ENCODE data around the gene SRPK3.
"Not testable (repeated sequence)": the region's sequence is repeated elsewhere in the genome, so short reads cannot be mapped to it uniquely, and the experiment has no call there.

Gene SRPK3, protein sequence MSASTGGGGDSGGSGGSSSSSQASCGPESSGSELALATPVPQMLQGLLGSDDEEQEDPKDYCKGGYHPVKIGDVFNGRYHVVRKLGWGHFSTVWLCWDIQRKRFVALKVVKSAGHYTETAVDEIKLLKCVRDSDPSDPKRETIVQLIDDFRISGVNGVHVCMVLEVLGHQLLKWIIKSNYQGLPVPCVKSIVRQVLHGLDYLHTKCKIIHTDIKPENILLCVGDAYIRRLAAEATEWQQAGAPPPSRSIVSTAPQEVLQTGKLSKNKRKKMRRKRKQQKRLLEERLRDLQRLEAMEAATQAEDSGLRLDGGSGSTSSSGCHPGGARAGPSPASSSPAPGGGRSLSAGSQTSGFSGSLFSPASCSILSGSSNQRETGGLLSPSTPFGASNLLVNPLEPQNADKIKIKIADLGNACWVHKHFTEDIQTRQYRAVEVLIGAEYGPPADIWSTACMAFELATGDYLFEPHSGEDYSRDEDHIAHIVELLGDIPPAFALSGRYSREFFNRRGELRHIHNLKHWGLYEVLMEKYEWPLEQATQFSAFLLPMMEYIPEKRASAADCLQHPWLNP

DNA sequence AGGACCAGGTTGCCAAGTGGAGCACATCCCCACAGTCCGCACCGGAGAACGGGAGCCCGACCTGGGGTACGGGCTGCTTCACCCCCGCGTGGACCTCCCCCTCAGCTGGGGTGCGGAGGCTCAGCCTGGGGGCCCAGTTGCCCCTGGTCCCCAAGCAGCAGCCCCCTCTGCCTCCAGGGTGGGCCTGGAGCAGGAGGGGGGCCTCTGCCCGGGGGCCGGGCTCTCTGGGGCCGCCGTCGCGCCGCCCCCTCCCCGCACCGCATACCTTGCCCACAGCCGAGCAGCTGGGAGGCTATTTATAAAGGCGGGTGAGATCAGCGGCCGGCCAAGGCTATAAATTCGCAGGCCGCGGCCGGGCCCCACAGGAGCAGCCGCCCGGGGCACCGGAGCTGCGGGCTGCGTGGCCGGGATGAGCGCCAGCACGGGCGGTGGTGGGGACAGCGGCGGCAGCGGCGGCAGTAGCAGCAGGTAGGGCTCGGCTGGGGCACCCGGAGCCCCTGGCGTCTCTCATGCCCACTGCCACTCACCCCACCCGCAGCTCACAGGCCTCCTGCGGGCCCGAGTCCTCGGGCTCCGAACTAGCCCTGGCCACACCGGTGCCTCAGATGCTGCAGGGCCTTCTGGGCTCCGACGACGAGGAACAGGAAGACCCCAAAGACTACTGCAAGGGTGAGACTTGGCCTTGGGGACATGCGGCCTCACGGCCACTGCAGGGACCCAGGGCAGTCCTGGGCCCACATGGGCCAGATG lies at the start of gene SRPK3:
SRPK3 (plus strand) TSS at position 364 of the 750 bp plus-strand sequence; CDS start at position 410, 46 bp downstream.
- no peak for DNase-seq (ENCODE audit: low read depth in 2 of 2, low spot score in 1 of 2)

DNA sequence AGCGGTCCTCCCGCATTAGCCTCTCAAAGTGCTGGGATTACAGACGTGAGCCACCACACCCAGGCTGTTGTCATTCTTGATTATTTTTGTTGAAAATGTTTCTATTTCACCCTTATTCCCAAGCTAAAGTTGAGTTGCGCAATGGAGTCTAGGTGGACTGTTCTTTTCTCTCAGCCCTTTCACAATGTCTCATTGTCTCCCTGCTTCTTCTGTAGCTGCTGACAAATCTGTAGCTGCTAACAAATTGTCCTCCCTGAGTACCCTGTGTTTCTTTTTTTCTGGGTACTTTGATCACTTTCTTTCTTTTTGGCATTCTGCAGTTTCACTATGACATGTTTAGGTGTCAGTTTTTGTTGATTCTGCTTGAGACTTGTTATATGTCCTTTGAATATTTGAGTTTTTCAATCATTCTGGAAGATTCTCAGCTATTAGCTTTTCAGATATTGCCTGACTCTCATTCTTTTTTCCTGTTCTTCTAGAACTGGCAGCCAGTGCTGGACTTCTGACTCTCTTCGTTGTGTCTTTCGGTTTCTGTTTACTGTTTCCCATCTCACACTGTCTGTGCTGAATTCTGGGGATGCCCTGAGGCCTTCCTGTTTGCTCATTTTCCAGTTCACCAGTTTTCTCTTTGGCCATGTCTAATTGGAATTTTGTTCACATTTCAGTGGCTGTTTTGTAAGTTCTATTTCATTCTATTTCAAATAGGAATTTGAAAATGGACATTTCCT lies 49.6 kb upstream of the SRPK3 start:
- DNase-seq (ENCODE audit: low read depth in 2 of 2, low spot score in 1 of 2): no peak

DNA sequence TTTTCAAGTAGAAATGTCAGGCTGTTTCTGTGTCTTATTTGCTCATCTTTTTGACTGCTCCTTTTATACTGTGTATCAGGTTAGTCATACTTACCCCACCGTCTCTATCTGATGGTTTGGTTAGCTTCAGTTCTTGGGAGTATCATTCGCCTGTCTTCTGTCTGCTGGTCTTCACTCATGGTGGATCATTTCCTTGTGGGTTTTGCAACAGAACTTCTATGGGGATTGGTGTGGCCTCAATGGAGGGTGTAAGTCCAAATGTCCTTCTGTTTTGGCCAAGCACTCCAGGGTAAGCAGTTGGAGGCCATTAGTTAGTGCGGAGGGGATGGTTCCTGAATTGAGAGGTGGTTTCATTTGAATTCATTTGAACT lies 49.0 kb upstream of the SRPK3 start:
- DNase-seq (ENCODE audit: low read depth in 2 of 2, low spot score in 1 of 2): no peak

DNA sequence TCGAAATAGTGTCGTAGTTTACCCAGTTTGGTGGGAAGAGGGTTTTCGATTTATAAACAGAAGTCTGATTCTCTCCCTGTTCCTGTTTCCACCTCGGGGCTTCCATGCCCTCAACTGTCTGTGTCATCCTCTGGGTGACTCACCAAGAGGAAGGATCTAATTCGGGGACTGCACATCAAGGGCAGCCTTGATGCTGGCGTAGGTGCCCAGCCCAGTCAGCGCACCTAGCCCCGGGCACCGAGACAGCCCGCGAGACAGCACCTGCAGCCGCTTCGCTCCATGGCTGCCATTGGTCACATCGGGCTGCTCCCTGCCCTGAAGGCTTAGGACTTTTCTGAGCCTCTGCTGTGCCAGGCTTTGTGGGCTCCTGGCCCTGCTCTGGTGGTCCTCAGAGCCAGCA lies 48.4 kb upstream of the SRPK3 start:
- DNase-seq (ENCODE audit: low read depth in 2 of 2, low spot score in 1 of 2): no peak

DNA sequence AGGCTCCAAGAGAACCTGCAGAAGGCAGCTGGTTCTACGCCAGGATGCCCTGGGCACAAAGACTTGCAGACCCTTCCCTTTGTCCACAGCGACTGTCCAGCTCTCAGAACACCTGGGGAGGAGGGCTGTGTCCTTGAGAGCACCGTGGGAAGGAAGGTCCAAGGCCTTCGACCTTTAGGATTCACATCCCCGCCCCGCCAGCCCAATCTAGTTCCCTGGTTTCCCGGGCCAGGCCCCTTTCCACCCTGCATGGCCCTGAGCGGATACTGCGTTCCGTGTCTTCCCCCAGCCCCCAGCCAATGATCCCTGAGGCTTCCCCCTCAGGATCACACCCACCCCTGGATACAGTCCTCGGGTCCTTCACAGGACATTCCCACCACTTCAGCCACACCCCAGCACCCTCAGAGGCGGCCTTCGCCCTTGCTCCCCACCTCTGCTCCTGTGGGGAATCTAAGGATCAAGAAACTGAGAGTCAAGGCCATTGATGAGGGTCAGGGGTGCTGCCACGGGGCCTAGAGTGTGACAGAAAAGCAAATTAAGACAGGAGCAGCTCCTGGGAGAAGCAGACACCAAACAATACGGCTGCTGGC lies 47.1 kb upstream of the SRPK3 start:
- DNase-seq (ENCODE audit: low read depth in 2 of 2, low spot score in 1 of 2): no peak

DNA sequence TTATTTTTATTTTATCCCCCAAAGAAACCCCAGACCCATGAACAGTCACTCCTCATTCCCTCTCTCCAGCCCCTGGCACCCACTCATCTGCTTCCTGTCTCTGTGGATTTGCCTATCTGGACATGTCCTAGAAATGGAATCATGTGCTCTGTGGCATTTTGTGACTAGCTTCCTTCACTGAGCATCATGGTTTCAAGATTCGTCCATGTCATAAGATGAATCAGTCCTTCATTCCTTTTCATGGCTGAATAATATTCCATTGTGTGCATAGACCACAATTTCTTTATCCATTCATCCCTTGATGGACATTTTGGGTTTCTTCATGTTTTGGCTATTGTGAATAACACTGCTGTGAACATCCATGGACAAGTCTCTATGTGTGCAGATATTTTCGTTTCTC lies 46.0 kb upstream of the SRPK3 start:
- no peak for DNase-seq (ENCODE audit: low read depth in 2 of 2, low spot score in 1 of 2)

DNA sequence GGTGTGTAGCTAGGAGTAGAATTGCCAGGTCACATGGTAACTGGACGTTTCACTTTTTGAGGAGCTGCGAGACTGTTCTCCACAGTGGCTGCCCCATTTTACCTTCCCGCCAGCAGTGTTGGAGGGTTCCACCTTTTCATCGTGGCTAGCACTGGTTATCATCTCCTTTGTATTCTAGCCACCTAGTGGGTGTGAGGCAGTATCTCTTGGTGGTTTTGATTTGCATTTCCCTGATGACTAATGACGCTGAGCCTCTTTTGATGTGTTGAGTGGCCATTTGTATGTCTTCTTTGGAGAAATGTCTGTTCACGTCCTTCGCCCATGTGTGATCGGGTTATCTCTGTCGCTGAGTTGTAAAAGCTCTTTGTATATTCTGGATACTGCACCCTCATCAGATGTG lies 45.6 kb upstream of the SRPK3 start:
- no peak for DNase-seq (ENCODE audit: low read depth in 2 of 2, low spot score in 1 of 2)

DNA sequence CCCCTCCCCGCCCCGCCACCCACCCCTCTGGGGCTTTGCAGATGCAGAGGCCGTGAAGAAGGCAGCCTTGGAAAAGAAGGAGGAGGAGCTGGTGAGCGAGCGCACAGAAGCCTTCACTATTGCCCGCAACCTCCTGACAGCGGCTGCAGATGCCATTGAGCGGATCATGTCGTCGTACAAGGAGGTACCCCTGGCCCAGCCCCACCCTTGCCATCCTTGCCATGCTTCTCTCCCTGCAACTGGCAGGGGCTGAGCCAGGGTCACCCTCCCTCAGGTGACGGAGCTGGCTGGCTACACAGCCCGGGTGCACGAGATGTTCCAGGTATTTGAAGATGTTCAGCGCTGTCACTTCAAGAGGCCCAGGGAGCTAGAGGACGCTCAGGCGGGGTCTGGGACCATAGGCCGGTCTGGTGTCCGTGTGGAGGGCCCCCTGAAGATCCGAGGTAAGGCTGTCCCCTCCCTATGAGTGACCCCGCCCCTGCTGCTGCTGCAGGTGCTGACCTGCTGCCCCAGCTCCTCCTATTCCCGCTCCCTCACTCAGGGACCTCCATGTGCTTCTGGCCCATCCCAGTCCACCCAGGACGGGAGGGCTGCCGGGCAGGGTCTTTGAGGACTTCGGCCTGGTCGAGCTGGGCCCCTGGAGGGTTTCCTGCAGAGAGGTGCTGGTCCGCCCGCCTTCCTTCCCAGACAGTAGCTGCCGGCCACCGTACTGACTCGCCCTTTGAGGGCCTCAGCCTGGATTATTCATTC lies 44.6 kb upstream of the SRPK3 start:
- DNase-seq (ENCODE audit: low read depth in 2 of 2, low spot score in 1 of 2): no peak

DNA sequence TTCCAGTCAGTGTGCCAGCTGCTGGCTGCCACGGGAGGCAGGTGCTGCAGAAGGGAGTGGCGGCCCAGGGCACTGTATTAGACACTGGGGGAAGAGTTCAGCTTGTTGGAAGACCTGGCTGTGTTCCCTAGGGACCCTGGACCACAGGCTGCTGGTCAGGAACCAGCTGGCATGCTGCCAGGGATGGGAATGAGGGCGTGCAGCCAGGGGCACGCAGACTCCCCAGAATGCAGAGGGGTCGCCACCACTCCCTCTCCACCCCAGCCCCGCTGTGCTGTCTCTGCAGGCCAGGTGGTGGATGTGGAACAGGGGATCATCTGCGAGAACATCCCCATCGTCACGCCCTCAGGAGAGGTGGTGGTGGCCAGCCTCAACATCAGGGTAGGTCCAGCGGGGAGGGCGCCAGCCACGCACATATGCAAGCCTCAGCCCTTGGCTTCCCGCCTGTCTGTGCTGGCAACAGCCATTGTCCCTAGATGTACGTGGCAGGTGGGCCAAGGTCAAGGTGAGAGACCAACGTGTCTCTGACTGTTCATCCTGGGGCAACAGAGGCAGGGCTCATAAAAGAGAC lies 43.9 kb upstream of the SRPK3 start:
- DNase-seq (ENCODE audit: low read depth in 2 of 2, low spot score in 1 of 2): no peak

DNA sequence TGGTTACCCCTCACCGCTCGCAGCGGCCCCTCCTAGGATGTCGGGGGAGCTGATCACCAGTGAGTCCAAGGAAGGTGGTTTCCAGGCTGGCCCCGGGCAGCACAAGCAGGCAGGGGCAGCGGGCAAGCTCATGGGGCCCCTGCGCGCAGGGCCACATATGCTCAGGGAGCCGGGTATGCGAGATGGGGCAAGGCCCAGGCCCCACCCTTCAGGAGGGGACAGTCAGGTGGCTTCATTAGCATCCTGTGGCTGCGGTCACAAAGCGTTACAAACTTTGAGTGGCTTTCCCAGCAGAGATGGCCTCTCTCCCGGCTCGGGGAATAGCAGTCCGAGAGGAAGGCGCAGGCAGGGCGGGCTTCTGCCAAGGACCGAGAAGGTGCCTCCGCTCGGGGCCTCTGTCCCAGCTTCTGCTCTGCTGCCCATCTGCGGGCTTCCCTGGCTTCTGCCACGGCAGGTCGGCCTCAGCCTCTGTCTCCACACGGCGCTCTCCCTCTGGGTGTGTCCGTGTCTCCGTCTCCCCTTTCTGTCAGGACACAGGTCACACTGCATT lies 42.7 kb upstream of the SRPK3 start:
- DNase-seq (ENCODE audit: low read depth in 2 of 2, low spot score in 1 of 2): no peak

DNA sequence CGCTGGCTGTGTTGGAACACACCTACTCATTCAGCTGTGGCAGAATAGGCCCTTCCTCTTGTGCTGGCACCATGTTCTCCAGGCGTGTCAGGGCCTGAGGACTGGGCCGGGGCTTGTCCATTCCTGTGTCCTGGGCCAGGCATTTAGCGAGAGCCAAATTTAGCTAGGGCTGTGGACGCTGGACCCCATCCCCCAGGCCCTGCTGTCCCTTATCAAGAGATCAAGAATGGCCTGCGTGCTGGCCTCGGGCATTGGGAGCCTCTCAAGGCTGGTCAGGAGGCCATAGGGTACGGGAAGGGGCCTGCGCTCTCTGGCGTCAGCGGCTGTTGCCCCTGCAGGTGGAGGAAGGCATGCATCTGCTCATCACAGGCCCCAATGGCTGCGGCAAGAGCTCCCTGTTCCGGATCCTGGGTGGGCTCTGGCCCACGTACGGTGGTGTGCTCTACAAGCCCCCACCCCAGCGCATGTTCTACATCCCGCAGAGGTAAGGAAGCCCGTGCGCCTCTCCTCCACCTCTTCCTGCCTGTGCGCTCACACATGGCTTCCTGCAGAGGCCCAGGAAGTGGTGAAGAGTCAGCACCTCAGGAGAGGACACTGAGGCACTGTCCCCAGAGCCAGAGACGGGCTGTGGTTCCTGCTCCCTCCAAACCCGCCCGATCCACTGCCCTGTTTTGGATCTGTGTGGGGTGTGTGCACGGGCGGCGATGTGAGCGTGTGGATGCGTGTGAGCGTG lies 40.9 kb upstream of the SRPK3 start:
- DNase-seq (ENCODE audit: low read depth in 2 of 2, low spot score in 1 of 2): no peak

DNA sequence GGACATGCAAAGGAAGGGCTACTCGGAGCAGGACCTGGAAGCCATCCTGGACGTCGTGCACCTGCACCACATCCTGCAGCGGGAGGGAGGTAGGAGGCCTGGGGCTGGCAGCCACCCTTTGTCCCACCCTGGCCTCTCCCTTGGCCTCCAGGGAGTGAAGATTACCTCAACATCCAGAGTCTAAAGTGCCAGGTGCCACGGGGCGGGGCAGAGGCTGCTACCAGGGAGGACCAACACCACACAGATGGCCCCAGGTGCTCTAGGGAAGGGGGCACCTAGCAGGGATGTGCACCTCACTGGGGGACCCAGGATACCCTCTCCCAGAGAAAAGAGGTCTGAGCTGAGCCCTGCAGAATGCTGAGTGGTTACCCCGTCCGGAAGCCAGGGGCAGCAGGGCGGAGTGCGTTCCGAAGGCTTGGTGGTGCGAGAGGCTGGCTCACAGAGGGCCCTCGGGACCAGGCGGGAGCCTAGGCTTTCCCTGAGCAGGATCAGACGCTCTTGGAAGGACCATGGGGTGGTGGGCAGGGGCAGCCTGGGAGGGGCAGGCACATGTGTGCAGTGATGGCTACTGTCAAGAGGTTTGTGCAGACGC lies 40.1 kb upstream of the SRPK3 start:
- no peak for DNase-seq (ENCODE audit: low read depth in 2 of 2, low spot score in 1 of 2)

DNA sequence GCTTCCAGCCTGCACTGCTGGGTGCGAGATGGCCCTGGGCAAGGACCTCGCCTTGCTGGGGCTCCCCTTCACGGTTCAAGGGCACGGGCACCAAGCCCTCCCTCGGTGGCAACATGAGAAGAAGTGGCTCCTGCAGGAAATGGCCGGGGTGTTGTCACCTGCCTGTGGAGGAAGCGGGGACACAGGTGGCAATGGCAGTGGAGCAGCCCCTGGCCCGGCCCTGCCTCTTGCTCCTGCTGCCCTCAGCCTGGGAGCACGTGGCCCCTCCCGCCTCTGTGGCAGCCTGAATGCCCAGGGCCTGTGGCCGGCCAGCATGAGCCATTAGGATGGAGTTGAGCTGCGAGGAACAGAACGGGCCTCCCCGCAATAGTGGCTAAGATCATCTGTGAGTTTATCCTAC lies 39.4 kb upstream of the SRPK3 start:
- DNase-seq (ENCODE audit: low read depth in 2 of 2, low spot score in 1 of 2): no peak

DNA sequence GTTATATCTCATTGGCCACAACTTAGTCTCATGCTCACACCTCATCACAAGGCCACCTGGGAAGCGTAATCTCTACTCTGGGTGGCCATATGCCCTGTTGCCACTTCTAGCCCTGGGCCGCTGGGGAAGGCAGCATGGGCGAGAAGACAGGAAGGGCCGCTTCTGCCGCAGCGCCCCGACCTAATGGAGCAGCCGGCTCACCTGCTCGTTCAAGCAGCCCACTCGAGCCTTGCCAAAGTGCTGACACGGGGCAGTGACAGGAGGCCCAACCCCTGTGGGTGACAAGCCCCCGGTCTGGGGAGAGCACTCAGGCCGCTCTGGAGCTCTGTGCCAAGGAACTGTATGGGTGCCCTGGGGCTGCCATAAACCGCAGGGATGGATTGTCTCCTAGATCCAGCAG lies 38.7 kb upstream of the SRPK3 start:
- DNase-seq (ENCODE audit: low read depth in 2 of 2, low spot score in 1 of 2): not testable (repeated sequence)

DNA sequence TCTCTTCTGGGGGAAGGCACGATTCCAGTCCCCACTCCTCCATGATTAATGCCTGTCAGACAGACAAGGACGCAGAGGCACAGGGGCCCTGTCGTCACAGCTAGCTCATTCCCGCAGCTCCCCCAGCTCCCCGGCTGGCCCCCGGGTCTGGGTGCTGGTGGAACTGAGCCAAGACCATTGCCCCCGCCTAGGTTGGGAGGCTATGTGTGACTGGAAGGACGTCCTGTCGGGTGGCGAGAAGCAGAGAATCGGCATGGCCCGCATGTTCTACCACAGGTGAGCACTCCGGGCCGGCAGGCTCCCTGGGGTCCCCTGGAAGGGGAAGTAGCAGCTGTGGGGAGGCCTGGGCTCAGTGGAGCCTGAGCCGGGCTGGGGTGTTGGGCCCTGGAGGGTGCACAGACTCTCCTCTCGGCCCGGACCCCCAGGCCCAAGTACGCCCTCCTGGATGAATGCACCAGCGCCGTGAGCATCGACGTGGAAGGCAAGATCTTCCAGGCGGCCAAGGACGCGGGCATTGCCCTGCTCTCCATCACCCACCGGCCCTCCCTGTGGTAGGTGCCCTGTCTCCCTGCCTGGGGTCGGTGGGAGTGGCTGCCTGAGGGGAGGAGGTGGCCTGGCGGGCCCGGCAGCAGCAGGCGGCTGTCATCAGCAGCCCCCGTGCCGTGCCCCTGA lies 37.9 kb upstream of the SRPK3 start:
- not testable (repeated sequence) for DNase-seq (ENCODE audit: low read depth in 2 of 2, low spot score in 1 of 2)

DNA sequence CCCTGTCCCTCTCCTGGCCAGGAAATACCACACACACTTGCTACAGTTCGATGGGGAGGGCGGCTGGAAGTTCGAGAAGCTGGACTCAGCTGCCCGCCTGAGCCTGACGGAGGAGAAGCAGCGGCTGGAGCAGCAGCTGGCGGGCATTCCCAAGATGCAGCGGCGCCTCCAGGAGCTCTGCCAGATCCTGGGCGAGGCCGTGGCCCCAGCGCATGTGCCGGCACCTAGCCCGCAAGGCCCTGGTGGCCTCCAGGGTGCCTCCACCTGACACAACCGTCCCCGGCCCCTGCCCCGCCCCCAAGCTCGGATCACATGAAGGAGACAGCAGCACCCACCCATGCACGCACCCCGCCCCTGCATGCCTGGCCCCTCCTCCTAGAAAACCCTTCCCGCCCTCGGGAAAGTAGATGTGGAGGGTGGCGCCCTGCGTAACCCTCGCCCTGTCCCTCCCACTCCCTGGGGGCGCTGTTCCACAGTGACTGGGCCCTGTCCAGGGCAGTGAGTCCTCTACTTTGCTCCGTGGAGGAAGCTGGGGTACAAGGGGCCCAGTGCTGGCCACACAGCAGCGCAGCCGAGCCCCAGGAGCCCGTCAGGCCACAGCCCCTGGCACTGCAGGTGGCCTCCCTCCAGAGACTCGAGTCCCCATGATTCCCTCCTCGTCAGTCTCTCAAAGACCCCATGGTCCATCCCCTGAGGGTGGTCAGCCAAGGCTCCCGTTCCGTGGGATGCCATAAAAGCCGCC lies 37.2 kb upstream of the SRPK3 start:
- not testable (repeated sequence) for DNase-seq (ENCODE audit: low read depth in 2 of 2, low spot score in 1 of 2)

DNA sequence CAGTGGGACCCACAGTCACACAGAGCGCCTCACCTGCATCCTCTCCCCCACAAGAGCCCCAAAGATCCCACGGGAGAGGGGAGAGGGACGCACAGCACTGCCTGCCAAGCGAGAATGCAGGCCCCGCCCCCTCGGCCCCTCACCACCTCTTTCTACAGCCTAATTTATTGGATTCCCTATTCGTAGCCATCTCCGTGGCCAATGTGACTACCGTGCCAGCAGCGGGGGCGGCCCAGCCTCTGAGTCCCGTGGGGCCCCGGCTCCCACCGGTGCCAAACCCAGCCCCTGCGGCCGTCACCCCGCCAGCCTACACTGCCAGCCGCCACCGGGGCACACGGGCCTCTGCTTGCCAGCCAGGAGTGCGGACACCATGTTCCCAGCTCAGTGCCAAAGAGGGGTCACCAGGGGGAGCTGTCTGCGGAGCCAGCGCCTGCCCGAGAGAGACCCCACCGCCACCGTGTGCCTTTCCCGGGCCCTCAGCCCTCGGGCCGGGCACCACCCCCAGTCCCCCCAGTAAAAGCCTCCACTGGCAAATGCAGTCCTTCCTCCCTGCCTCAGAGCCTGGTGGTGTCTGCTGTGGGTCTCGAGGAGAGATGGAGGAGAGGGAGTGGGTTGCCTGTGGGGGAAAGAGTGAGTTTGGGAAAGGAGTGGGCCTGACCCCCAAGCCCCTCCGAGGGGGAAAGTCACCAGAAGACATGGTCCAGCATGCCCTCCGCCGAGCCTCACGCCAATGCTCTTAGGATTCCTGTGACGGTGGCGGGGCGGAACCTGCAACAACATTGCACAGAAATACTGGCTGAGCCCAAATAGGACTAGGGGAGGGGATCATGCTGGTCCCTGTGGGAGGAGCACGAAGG lies 36.4 kb upstream of the SRPK3 start:
- DNase-seq (ENCODE audit: low read depth in 2 of 2, low spot score in 1 of 2): no peak
